SK-N-SH (cell line): ENCODE measurements around the gene MAPK4.

Source experiments
- CHD2 ChIP-seq: fragments of 150-350 bp; IDR thresholded peaks from 2 replicates; pipeline ENCODE4 v1.6.1; 2018; ENCODE audit warnings: low read length; ENCODE audit not compliant: partially characterized antibody
- CTCF ChIP-seq: fragments of 200-600 bp; sonication (generic); IDR thresholded peaks from 2 replicates; pipeline ENCODE4 v1.6.1; 2017; ENCODE audit warnings: antibody characterized with exemption, mild to moderate bottlenecking, moderate library complexity
- PBX3 ChIP-seq: IDR thresholded peaks from 2 replicates; pipeline ENCODE4; 2012
- RAD21 ChIP-seq: IDR thresholded peaks from 2 replicates; pipeline ENCODE4 v1.6.1; 2012; ENCODE audit warnings: mild to moderate bottlenecking, low read length
- SIN3A ChIP-seq: IDR thresholded peaks from 2 replicates; pipeline ENCODE4 v1.6.1; 2012; ENCODE audit warnings: low read depth, mild to moderate bottlenecking, low read length, moderate library complexity, borderline replicate concordance
- SMC3 ChIP-seq: IDR thresholded peaks from 2 replicates; pipeline ENCODE4 v1.6.1; 2012; ENCODE audit warnings: low read depth, low read length, improper control_type of control experiment
- TCF12 ChIP-seq: IDR thresholded peaks from 2 replicates; pipeline ENCODE4 v1.4.0; 2012
- TF ChIP-seq, protein P1 (sequence below): fragments of 150-350 bp; IDR thresholded peaks from 2 replicates; pipeline ENCODE4 v1.6.1; 2017; ENCODE audit warnings: antibody characterized with exemption, low read length, low read depth, borderline replicate concordance

DNA sequence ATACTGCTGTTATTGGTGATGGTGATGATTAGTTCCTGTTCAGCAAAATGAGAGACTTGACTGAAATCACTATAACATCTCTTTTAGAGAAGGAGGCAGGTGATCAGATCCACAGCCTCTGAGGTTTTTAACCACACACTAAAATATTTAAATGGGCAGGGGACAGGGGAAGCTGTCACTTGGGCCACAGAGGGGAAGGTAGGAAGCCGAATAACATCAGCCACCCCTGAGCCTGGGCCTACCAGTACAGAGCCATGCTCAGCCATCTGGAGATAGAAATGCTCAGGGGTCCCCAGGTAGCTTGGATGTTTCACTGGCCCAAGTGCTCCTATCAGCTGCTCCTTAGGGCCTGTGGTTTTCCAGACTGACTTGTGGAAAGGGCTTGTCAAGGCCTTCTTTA, 137.6 kb downstream of the MAPK4 start:
- TF ChIP-seq CTCF (no peak), PBX3 (no peak), RAD21 (no peak), CHD2 (no peak), SMC3 (no peak), SIN3A (no peak), TCF12 (no peak)
- TF ChIP-seq, protein P1, sequence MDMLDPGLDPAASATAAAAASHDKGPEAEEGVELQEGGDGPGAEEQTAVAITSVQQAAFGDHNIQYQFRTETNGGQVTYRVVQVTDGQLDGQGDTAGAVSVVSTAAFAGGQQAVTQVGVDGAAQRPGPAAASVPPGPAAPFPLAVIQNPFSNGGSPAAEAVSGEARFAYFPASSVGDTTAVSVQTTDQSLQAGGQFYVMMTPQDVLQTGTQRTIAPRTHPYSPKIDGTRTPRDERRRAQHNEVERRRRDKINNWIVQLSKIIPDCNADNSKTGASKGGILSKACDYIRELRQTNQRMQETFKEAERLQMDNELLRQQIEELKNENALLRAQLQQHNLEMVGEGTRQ = no peak
